ENCODE data around the gene CBX5.
A peak's percentile ranks its signal among the peaks of the same experiment; 100 is the strongest.
"Not testable (repeated sequence)": the region's sequence is repeated elsewhere in the genome, so short reads cannot be mapped to it uniquely, and the experiment has no call there.

The CBX5 gene

GRCh38 chr12:54279632-54280467 is at the start of gene CBX5:
Gene CBX5, minus strand, starts transcription at chr12:54280122. Its CDS starts 22,472 bp downstream, at chr12:54257650.
- peak; percentile 98 for DNase-seq (ENCODE audit: low read depth, low spot score)

- no peak for DNase-seq (ENCODE audit: low read depth, low spot score)
These were observed 48.8 kb upstream of the CBX5 start for GRCh38 chr12:54328595-54329337.

- not testable (repeated sequence) for DNase-seq (ENCODE audit: low read depth, low spot score)
These were observed 45.7 kb upstream of the CBX5 start for GRCh38 chr12:54325442-54326109.

GRCh38 chr12:54324617-54325441 is 44.9 kb upstream of the CBX5 start, which contains the start of gene COPZ1:
Gene COPZ1, plus strand, starts transcription at chr12:54325131. Its CDS starts 33 bp downstream, at chr12:54325164.
- peak; percentile 86 for DNase-seq (ENCODE audit: low read depth, low spot score)

- no peak for DNase-seq (ENCODE audit: low read depth, low spot score)
These were observed 41.4 kb upstream of the CBX5 start for GRCh38 chr12:54321363-54321762.

- not testable (repeated sequence) for DNase-seq (ENCODE audit: low read depth, low spot score)
These were observed 32.4 kb upstream of the CBX5 start for GRCh38 chr12:54312309-54312708.

- no peak for DNase-seq (ENCODE audit: low read depth, low spot score)
These were observed 31.1 kb upstream of the CBX5 start for GRCh38 chr12:54311051-54311450.

GRCh38 chr12:54306925-54307741 is 27.2 kb upstream of the CBX5 start:
- DNase-seq (ENCODE audit: low read depth, low spot score), result no peak

GRCh38 chr12:54304187-54304810 is 24.4 kb upstream of the CBX5 start:
- no peak for DNase-seq (ENCODE audit: low read depth, low spot score)

GRCh38 chr12:54303640-54304039 is 23.7 kb upstream of the CBX5 start:
- DNase-seq (ENCODE audit: low read depth, low spot score), result no peak

- DNase-seq (ENCODE audit: low read depth, low spot score), result no peak
These were observed 21.6 kb upstream of the CBX5 start for GRCh38 chr12:54301428-54302048.

GRCh38 chr12:54300732-54301427 is 21.0 kb upstream of the CBX5 start, which contains the start of gene NFE2:
Gene NFE2, minus strand, starts transcription at chr12:54301015. Its CDS starts 5,767 bp downstream, at chr12:54295248.
- no peak for DNase-seq (ENCODE audit: low read depth, low spot score)

- no peak for DNase-seq (ENCODE audit: low read depth, low spot score)
These were observed 20.4 kb upstream of the CBX5 start for GRCh38 chr12:54300225-54300731.

- no peak for DNase-seq (ENCODE audit: low read depth, low spot score)
These were observed 19.7 kb upstream of the CBX5 start for GRCh38 chr12:54299515-54300224.

GRCh38 chr12:54298904-54299303 is 19.0 kb upstream of the CBX5 start:
- DNase-seq (ENCODE audit: low read depth, low spot score), result no peak

- DNase-seq (ENCODE audit: low read depth, low spot score), result no peak
These were observed 16.6 kb upstream of the CBX5 start for GRCh38 chr12:54296393-54297099.

GRCh38 chr12:54294953-54295566 is 15.1 kb upstream of the CBX5 start:
- DNase-seq (ENCODE audit: low read depth, low spot score), result no peak
